Astrocyte of the hippocampus (primary cell): ENCODE results near the gene RPS6KA2.

Experiments
- DNase-seq: peaks from one replicate; pipeline ENCODE4 v3.0.0; 2011; ENCODE audit warnings: low read depth, low spot score

The RPS6KA2 gene

GRCh38 chr6:166424431-166424830 is 202.6 kb downstream of the RPS6KA2 start:
- no peak for DNase-seq

DNA sequence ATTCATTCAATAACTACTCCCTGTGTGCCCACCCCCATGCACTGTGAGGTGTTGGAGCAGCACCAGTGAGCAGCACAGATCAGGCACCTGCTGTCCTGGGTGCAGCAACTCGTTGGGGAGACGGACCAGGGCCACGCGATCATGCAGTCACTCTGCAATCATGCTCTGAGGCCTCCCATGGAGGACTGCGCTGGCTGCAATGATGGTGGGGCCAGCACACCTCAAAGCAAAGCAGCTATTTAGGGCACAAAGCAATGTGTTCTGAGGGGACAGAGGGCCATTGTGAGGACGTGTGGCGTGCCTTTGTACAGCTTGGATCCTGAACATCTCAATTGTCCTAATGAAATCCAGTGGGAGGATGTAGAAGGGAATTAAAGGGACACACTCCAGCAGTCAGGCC is 203.3 kb downstream of the RPS6KA2 start:
- no peak for DNase-seq

DNA sequence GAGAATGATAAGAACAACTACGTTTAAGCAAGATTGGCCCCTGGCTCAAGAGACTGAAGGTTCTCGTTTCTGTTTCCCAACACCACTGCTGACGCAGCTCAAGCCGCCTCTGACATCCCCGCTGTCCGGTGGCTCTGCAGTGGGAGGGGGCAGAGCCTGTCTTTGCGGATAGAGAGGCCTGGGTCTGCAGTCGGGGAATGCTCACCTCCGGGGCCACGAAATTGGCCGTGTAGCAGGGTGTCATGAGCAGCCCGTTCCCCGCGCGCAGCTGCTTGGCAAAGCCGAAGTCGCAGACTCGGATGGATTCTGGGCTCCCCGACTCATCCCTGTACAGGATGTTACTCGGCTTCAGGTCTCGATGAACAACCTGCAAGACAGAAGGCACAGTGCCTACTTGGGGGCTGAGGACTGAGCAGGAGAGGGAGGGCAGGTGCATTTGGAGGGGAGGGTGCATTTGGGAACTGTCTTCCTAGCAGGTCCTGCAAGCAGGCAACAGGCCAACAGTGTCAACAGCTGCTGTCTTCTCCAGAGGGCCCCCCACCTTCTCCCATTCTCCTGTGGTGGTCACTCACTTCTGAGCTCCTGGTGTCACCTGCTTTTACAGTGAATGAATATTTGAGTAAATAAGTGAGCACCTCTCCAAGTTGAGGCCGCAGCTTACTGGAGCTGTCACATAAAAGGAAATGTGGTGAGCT is 203.9 kb downstream of the RPS6KA2 start:
- no peak for DNase-seq

GRCh38 chr6:166422201-166422940 is 204.7 kb downstream of the RPS6KA2 start:
- no peak for DNase-seq

DNA sequence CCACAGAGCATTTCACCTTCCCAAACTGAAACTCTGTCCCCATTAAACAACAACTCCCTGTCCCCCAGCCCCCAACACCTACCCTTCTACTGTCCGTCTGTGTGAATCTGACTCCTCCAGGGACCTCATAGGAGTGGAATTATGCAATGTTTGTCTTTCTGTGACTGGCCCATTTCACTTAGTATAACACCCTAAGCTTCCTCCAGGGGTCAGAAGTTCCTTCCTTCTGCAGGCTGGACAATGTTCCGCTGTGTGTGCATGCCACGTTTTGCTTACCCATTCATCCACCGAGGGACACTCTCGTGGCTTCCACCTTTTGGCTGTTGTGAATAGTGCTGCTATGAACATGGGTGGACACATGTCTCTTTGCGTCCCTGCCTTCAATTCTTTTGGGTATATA is 206.7 kb downstream of the RPS6KA2 start:
- peak; percentile 16 for DNase-seq

DNA sequence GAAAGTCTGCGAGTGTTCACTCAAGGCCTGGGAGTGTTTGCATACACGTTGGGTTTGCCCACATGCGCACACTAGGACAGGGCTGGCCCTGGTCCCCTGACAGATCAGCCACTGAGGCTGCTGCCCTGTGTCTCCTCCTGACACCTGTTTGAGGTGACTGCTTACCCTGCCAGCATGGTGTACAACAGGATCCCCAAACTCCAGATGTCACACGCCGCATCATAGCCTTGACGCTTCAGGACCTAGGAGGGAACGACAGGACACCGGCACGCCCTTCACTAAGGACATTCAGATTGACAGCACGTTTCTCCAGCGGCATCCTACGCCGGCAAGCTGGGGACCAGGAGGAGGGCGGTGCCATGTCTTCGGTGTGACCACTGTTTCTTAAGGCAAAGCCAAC is 207.3 kb downstream of the RPS6KA2 start:
- DNase-seq = no peak

- peak; percentile 57 for DNase-seq
These were observed 207.8 kb downstream of the RPS6KA2 start for GRCh38 chr6:166419286-166419685.

- no peak for DNase-seq
These were observed 208.3 kb downstream of the RPS6KA2 start for GRCh38 chr6:166418691-166419143.

DNA sequence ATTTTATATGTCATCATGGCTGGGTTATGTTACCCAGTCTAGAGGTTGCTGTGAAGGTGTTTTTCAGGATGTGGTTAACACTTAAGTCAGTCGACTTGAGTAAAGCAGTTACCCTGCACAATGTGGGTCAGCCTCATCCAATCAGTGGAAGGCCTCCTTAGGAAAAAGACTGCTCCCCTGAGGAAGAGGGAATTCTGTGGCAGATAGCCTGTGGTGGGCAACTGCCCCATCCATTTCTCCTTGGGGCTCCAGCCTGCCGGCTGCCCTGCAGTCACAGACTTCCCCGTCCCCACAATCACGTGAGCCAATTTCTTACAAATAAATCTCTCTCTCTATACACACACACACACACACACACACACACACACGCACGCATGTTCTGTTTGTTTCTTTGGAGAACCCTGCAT is 209.8 kb downstream of the RPS6KA2 start:
- DNase-seq = no peak

- DNase-seq = no peak
These were observed 211.2 kb downstream of the RPS6KA2 start for GRCh38 chr6:166415833-166416347.

GRCh38 chr6:166415306-166415705 is 211.7 kb downstream of the RPS6KA2 start:
- no peak for DNase-seq

DNA sequence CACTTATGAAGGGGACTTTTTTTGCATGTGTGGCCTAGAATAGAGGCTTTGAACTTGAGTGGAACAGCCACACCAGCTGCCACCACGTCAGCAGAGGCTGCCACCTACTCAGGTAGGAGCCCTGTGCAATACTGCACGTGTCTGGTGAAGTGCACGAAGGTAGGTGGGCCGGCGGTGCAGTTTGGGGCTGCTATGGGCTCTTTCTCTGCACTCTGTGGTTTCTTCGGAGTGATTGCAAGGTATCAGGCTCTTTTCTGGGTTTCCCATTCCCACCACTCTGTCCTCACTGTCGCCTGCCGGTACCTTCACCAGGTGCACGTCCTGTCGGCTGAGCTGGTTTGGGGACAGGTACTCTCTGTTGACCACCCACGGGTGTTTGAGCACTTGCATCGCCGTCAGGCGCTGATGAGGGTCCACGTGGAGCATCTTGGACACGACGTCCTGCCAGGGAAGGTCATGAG is 213.5 kb downstream of the RPS6KA2 start:
- no peak for DNase-seq

- DNase-seq = no peak
These were observed 214.1 kb downstream of the RPS6KA2 start for GRCh38 chr6:166412911-166413384.

- DNase-seq = no peak
These were observed 214.7 kb downstream of the RPS6KA2 start for GRCh38 chr6:166412156-166412910.

DNA sequence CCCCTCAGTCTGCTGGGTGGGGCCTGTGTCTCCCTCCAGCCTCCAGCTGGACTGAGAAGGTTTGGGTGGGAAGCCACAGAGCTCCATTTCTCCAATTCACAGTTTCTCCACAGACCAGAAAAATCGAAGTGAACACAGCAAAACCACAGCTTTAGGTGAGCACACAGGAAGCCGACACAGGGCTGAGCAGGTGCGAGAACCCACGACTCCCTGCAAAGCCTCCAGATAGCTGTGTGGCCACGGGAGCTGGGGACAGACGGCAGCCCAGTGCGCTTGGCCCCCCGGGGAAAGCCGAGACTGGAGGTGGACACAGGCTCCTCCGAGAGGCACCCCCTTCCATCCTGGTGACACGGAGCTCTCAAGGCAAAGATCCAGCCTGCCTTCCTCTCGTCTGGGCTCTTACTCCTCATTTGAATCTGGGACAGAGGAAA is 215.3 kb downstream of the RPS6KA2 start:
- DNase-seq = no peak

DNA sequence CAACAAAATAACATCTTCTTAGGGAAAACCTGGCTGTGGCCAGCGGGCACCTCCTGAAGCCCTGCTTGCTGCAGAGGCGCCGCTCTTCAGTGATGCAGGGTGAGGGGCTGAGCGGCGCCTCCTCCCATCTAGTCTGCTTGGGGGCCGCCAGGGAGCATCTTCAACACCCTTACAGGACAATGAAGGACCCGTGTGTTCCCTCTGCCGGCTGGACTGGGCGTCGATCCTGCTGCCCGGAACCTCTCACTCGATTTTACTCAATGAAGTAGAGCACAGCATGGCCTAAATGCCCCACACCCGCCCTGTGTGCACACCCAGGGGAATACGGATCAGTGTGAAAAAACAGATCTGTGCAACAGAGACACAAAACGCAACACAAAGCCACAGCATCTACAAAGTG is 215.8 kb downstream of the RPS6KA2 start:
- DNase-seq = no peak

- DNase-seq = no peak
These were observed 216.6 kb downstream of the RPS6KA2 start for GRCh38 chr6:166410426-166410935.

- DNase-seq = no peak
These were observed 217.9 kb downstream of the RPS6KA2 start for GRCh38 chr6:166408936-166409755.

DNA sequence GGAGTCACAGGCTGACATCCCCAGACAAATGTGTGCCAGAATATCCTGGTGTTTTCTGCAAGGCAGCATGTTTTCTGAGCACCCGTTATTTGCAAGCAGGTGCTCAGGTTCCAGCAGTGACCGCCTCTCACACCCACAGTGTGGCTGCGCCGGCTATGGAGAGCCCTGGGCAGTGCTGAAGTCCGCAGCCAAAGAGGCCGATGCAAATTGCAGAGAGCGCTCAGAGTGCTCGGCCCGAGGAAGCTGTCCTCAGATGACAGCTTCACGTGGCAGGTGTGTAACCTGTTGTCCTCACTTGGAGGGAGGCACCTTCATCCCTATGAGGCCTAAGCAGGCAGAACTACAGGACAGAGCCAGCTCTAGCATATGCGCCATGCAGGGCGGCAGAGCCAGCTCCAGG is 220.9 kb downstream of the RPS6KA2 start:
- no peak for DNase-seq

DNA sequence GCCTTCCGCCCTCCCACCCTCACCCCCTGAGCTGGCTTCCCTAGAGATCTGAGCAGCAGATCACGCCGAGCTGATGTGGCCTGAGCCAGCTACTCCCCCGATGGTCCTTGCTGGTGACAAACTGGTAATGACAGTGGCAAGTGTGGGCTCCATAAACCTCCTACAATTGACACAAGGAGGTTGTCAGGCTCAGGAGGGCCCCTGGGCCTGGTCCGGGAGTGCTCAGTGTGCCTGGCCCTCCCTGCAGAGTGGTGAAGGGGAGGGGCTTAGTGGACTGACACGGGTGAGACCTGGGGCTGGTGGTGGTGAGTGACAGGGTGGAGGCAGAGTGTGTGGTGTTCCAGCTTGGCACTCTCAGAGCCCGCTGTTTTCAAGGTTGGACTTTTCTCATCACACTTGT is 221.7 kb downstream of the RPS6KA2 start:
- DNase-seq = no peak
